ENCODE data around the gene WDR27. TPM values are rescaled to one million over a fixed set of nuclear protein-coding genes. Genes with fewer than 3 reads are reported as not detected.
A peak's percentile ranks its signal among the peaks of the same experiment; 100 is the strongest.
"Not testable (repeated sequence)": the region's sequence is repeated elsewhere in the genome, so short reads cannot be mapped to it uniquely, and the experiment has no call there.

The WDR27 gene
- total RNA-seq, 1 donor from 2014 or later: 47.6 TPM

DNA sequence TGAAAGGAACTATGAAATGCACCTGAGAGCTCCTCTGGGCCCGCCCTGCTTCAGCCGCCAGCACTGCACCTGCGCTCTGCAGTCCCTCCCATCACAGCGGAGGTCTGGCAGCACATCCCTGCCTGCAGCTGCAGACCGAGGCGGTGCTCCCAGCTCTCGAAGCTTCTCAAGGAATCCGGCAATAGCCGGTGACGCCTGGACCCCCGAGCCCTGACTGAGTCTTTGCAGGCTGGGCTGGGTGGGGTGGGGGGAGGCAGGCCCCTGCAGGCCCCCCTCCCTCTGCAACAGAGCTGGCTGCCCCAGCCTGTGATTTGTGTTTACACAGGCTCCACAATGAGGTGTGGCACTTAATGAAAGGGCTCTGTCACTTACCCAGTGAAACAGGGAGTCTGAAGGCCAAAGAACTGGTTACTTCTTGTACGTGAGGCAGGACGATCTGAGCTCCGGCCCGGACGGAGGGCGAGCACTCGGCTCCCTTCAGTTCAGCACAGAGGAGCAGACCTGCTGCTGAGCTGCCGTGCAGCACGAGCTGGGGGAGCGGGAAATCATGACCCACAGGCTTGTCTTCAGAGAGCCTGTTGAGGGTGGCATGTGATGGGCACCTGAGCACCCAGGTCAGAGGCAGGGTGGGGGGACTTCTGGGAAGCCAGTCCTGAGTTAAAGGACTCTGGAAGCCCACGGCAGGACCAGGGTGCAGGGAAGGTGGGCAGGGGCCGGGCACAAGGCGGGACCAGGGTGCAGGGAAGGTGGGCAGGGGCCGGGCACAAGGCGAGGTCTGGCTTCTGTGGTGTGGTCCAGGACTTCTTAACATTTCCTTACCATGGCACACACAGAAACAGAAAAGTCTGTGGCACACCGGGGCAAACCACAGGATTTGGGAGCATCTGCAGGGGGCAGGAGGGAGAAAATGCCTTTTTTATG lies 255.9 kb downstream of the WDR27 start:
- peak; percentile 53 for DNase-seq (ENCODE audit: low spot score)

DNA sequence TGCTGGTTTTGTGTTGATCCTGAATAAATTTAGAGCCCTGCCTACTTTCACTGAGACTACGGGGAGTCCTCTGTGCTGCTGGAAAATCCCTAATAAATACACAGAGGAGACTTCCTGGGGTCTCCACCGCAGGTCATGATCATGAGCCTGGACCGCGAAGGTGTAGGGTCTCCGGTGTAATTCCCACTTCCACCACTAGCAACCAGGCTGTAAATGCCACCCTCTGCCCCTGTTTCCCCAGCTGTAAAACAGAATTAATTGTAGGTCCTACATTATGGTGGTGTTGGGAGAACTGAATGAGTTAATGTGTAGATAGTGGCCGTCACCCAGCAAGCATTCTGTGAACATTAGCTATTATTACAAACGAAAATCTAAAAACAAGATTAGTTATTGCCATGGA lies 256.6 kb downstream of the WDR27 start:
- DNase-seq (ENCODE audit: low spot score): no peak

DNA sequence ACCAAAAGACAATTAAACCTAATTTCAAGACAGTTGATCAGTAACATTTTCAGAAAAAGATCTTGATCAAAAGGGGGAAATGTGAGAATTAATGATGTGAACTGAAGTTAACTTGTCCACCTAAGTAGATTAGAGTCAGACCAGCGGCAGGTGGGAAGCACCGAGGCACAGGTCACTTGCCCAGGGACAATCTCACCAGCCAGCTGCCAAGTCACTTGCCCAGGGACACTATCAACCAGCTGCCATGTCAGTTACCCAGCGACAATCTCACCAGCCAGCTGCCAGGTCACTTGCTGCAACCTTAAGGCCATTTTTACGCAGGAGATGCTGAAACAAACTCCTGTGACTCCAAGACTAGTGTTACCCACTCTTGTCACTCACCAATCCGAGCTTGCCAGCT lies 260.5 kb downstream of the WDR27 start:
- DNase-seq (ENCODE audit: low spot score): no peak

GRCh38 chr6:169439710-169440109 lies 262.1 kb downstream of the WDR27 start:
- DNase-seq (ENCODE audit: low spot score): no peak

DNA sequence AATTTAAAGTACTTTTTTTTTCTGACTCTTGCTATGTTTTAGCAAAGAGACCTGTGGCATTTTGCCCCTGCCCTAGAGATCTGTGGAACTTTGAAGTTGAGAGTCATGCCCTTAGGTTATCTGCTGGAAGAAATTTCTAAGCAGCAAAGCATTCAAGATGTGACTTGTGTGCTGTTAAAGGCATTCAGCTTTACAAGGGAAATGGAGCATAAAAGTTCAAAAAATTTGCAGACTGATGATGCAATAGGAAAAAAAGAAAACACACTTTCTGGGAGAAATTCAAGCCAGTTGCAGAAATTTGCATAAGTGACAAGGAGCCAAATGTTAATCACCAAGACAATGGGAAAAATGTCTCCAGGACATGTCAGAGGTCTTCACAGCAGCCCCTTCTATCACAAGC lies 267.3 kb downstream of the WDR27 start:
- DNase-seq (ENCODE audit: low spot score): not testable (repeated sequence)

GRCh38 chr6:169429001-169429400 lies 272.8 kb downstream of the WDR27 start:
- no peak for DNase-seq (ENCODE audit: low spot score)

- DNase-seq (ENCODE audit: low spot score): no peak
These were observed 273.3 kb downstream of the WDR27 start for GRCh38 chr6:169428532-169428931.

DNA sequence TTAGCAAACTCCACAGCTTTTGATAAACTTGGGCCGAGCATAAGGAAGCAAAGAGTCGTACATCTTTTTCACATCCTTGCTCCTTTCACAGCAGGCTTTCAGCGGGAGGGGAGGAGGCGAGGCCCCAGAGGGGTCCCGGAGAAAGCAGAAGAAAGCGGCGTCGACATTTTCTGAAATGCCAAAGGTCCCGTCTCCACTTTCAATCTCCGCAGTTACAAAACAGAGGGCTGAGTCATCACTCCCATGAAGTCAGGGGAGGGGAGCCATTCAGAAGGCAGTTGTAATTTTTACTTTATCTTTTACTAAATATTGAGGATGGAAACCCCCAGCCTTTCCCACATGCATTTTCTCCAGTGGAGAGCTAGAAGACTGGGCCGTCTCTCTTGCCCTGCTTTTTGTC lies 274.0 kb downstream of the WDR27 start:
- no peak for DNase-seq (ENCODE audit: low spot score)

GRCh38 chr6:169426611-169427010 lies 275.2 kb downstream of the WDR27 start:
- no peak for DNase-seq (ENCODE audit: low spot score)

GRCh38 chr6:169425628-169426370 lies 276.0 kb downstream of the WDR27 start:
- no peak for DNase-seq (ENCODE audit: low spot score)

GRCh38 chr6:169424821-169425240 lies 277.0 kb downstream of the WDR27 start:
- DNase-seq (ENCODE audit: low spot score): peak; percentile 51

DNA sequence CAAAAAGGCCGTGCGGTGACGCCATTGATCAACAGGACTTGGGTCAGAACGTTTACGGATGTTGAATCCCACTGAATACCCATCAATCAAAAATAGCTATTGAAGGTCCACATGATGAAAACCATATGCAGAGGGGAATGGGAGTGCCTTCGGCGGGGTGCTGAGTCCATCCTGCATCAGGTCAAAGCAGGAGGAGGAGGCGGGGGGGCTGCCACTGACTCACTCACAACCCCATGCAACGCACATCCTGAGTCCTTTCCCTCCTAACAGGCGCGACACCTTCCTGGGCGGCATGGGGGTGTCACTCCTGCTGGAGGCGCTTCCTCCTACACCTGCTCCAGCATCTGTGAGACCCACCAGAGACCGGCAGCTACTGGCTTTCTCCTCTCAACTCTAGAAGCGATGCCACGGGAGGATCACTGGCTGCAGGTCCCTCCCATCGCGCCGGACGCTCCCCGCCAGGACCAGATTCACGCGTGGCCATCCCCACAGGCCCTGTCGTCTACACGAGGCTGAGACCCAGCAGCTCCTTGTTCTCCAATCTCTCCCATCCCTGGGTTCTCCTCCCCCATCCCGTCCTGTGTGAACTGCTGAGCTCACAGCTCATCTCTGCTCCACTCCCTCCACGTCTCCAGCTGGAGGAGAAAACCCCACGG lies 277.6 kb downstream of the WDR27 start:
- DNase-seq (ENCODE audit: low spot score): no peak

DNA sequence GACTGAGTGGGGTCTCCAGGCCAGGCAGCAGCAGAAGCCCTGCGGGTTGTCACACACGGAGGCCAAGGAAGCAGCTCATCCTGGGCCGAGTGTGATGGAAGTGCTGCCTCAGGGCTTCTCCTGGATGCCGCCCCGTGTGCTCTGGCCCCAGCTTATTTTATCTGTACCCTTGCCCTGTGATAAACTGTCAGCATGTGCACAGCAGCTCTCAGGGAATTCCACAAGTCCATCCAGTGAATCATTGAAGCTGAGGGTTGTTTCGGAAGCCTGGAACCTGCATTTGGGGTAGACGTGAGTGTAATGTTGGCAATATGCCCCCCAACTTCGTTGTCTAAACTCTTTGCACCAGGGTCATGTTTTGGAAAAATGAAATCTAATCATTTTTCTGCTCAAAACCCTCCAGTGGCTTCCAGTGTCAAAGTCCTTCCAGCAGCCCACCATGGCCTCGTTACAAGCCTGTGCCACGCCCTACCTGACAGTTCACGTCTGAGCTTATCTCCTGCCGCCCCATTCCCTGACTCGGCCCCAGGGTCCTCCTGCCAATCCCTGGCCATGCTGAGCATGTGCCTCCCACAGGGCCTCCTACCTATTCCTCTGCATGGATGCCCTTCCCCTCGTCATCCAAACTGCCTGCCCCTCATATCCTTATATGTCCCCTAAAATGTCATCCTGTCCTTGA lies 280.1 kb downstream of the WDR27 start:
- DNase-seq (ENCODE audit: low spot score): no peak

DNA sequence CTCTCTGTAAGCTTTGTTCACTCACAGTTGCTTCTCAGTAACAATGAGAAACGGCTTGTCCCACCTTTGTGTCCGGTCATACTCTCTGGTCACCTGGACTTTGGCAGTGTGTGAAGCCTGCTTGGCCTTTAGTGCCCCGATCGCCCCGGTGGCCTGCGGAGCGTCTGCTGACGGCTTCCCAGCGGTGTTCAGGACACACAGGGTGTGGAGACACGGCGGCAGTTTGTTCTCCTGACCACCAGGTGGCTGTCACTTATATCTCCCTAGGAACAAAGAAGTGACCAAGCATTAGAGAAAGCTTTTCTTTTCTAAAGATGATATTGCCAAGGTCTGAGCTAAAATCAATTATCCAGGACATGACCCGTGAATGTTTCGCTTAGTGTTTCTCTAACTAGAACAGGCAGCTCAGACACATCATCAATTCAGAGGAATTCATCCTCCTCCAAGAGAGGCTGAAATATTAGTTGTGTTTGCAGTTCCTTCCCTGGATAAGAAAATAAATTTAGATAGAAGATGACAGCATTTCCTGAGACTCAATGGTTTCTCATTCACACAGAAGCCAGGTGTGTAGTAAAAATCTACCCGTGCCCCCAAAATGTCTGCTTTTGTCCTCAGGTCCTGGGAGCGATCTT lies 280.8 kb downstream of the WDR27 start:
- DNase-seq (ENCODE audit: low spot score): no peak

- no peak for DNase-seq (ENCODE audit: low spot score)
These were observed 284.7 kb downstream of the WDR27 start for GRCh38 chr6:169417101-169417500.

- DNase-seq (ENCODE audit: low spot score): no peak
These were observed 285.6 kb downstream of the WDR27 start for GRCh38 chr6:169416249-169416648.

DNA sequence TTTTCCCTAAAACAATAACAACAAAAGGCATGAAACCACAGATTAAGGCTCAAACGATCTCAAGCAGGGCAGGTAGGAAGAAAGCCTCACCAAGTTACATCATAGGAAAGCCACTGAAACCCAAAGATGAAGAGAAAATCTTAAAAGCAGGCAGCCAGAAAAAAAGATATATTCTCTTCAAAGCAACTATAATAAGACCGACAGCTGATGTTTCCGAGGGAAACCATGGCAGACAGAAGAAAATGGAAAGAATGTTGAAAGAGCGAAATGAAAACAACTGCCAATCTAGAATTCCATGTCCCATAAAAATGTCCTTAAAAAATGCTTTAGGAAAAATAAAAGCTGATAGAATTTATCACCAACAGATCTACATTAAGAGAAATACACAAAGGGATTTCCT lies 286.6 kb downstream of the WDR27 start:
- DNase-seq (ENCODE audit: low spot score): no peak

DNA sequence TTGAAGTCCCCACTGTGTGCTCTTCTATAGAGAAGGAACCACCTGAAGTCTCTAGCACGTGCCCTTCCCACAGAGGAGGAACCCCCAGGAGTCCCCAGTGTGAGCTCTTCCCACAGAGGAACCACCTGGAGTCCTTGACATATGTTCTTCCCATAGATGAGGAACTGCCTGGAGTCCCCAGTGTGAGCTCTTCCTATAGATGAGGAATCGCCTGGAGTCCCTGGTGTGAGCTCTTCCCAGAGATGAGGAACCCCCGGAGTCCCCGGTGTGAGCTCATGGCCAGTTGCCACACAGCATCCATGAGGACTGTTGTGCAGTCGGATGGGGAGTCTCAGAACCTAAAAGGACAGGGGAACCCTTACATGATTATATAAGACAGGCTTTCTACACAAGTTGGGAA lies 290.1 kb downstream of the WDR27 start:
- DNase-seq (ENCODE audit: low spot score): no peak

DNA sequence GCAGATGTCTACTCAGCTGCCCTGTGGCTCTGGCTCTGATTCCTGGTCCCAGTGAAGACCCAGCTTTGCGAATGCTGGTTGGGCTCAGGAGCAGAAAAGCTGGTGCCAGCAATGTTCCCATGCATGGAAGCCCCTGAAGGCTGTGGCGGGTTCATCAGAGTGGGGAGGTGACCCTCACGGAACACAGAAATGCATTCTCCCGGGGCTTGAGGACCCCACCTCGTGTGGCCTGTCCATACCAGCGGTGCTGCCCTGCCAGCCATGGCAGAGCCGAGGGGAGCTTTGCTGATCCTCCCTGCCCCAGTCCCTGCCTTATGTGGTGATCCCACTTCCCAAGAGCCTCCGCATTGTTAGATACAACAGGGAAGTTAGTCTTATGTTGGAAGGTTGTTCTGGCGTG lies 290.5 kb downstream of the WDR27 start:
- no peak for DNase-seq (ENCODE audit: low spot score)

DNA sequence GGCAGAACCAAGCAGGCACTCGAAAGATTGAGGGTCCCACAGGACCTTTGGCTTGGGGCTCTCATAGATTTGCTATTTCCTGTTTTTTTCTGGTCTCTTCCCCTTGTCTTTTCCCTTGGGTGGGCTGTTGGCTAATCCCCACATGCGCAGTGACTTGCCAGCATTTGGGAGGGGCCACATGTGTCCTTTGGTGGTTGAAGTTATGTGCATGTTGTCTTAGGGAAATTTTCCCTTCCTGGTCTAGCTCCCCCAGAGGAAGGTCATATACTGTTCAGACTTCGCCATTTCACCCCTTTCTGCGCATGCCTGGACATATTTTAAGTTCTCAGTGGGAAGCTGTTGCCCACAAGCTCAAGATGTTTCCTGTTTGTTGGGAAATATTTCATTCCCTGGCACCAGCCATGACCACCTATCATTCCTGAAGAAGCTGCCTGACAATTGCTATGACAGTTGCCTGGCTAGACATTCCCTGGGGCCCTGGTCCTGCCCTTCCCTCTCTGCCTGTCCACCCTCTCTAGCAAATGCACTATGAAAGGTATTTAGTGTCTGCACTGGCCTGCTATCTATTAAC lies 292.0 kb downstream of the WDR27 start:
- no peak for DNase-seq (ENCODE audit: low spot score)

DNA sequence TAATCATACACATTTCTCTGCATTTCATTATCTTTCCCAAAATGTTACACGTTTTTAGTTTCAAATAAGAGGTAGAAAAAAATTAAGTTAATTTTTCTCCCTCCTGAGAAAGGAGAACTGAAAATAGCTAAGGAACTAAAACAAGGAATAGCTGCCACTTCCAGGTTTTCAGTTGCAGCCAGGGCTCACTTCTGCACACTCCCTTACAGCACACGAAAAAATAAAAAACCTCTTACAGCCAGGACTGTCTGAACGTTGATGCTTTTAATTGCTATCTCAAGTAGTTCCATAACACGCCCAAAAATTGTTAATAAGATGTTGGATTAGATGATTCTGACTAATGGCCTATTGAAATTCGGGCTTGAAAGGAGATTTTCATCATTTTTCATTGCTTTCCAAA lies 294.5 kb downstream of the WDR27 start:
- DNase-seq (ENCODE audit: low spot score): no peak

All from mucosa of gallbladder (tissue), 1 donor.